SU-DHL-6 (cell line): ENCODE data around the gene TMEM141.

ENCODE experiments used
- EZH2phosphoT487 ChIP-seq: fragments of 200-600 bp; sonication (generic), shearing (Covaris generic); conservative IDR thresholded peaks from 2 replicates; pipeline ENCODE4 v1.6.1; 2018; ENCODE audit warnings: mild to moderate bottlenecking, antibody characterized with exemption, low read length, moderate library complexity, mixed read lengths
- TF ChIP-seq, protein P1 (sequence below): fragments of 200-600 bp; sonication (generic); IDR thresholded peaks from one replicate; pipeline ENCODE4 v1.5.1; 2017; ENCODE audit warnings: antibody characterized with exemption, mild to moderate bottlenecking, low read length, moderate library complexity; ENCODE audit not compliant: insufficient read depth, poor library complexity, severe bottlenecking

DNA sequence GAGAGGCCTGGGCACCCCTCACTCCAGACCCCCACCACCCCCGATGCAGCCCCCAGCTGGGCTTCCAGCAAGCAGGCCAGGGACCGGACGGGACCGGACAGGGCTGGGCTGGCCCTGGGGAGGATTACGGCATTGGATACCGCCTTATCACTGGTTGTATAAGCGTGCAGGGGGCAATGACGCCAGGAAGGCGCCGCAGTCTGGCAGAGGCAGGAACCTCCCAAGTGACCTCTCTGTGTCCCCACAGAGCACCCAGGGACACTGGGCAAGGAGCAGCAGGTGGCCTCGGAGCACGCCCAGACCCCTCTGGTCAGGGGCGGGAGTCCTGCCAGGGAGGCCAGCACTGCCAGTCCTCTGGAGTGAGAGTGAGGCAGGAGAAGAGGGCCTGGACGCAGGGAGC lies 26.1 kb upstream of the TMEM141 start:
- TF ChIP-seq, protein P1, sequence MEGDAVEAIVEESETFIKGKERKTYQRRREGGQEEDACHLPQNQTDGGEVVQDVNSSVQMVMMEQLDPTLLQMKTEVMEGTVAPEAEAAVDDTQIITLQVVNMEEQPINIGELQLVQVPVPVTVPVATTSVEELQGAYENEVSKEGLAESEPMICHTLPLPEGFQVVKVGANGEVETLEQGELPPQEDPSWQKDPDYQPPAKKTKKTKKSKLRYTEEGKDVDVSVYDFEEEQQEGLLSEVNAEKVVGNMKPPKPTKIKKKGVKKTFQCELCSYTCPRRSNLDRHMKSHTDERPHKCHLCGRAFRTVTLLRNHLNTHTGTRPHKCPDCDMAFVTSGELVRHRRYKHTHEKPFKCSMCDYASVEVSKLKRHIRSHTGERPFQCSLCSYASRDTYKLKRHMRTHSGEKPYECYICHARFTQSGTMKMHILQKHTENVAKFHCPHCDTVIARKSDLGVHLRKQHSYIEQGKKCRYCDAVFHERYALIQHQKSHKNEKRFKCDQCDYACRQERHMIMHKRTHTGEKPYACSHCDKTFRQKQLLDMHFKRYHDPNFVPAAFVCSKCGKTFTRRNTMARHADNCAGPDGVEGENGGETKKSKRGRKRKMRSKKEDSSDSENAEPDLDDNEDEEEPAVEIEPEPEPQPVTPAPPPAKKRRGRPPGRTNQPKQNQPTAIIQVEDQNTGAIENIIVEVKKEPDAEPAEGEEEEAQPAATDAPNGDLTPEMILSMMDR = no peak
- no peak for TF ChIP-seq EZH2phosphoT487
